GM12878 (cell line): Measurements from ENCODE around the gene MYO7B. TPM values are rescaled to one million over a fixed set of nuclear protein-coding genes. Genes with fewer than 3 reads are reported as not detected.

ENCODE experiments used
- ATAC-seq: fragments of 200-7000 bp; cut with Tn5 transposase; 3 replicates; pipeline ENCODE4 v1.9.1; 2020; ENCODE audit warnings: mild to moderate bottlenecking, moderate library complexity
- BruUV-seq: library from RNA; stranded (reverse); fragments of 400-500 nt; replicated peaks from 2 replicates; lab custom pipeline; 2021; lab: Mats Ljungman, UMichigan
- CTCF ChIA-PET: fragments of 300-600 bp; sonication (Branson Sonifier 250); formaldehyde crosslinking; extraction: SDS; loops from one replicate; lab custom pipeline; 2021; ENCODE audit warnings: inconsistent platforms; lab: Yijun Ruan, JAX
- POLR2A ChIA-PET: fragments of 350-600 bp; formaldehyde crosslinking; extraction: SDS; loops from one replicate; lab custom pipeline; 2021; ENCODE audit warnings: inconsistent platforms; lab: Charles Lee
- RAD21 ChIA-PET: fragments of 300-600 bp; sonication (Branson Sonifier 250); formaldehyde crosslinking; loops from one replicate; lab custom pipeline; 2023; ENCODE audit warnings: antibody characterized with exemption; ENCODE audit not compliant: unreplicated experiment; lab: Charles Lee
- SMC1A ChIA-PET: fragments of 300-600 bp; sonication (Branson Sonifier 250); formaldehyde crosslinking; loops from one replicate; lab custom pipeline; 2023; ENCODE audit not compliant: unreplicated experiment, uncharacterized antibody; lab: Charles Lee
- DNase-seq: peaks from one replicate; pipeline ENCODE4 v3.0.0-alpha.2; 2011; ENCODE audit warnings: low read depth, low spot score
- FAIRE-seq: peaks from 3 replicates; lab custom pipeline; 2011; peaks lifted over from hg19 to GRCh38; lab: Jason Lieb, UNC
- H2AFZ ChIP-seq: 2 replicates; pipeline ENCODE4 v1.6.0; 2011; ENCODE audit warnings: low read depth, low read length, control low read depth; ENCODE audit not compliant: control insufficient read depth
- H3K27ac ChIP-seq: 2 replicates; pipeline ENCODE4 v1.5.1; 2011; ENCODE audit warnings: control low read depth; ENCODE audit not compliant: control insufficient read depth, insufficient read depth
- H3K27me3 ChIP-seq, 2 experiments: replicated peaks in 1 of 2; 2 replicates each; pipeline versions ENCODE4 v1.6.0 to v1.6.1; 2011; ENCODE audit warnings: low read length in 1 of 2; ENCODE audit not compliant: control insufficient read depth in 2 of 2, insufficient read depth in 2 of 2
- H3K36me3 ChIP-seq, 2 experiments: 2 replicates each; pipeline ENCODE4 v1.5.1; 2011; ENCODE audit warnings: low read length in 1 of 2; ENCODE audit not compliant: control insufficient read depth in 2 of 2, insufficient read depth in 2 of 2
- H3K4me1 ChIP-seq: 2 replicates; pipeline ENCODE4 v1.6.1; 2011; ENCODE audit warnings: mild to moderate bottlenecking, low read length, moderate library complexity, mixed read lengths; ENCODE audit not compliant: control insufficient read depth, insufficient read depth
- H3K4me2 ChIP-seq: 2 replicates; pipeline ENCODE4 v1.6.0; 2011; ENCODE audit warnings: control low read depth; ENCODE audit not compliant: control insufficient read depth, insufficient read depth
- H3K4me3 ChIP-seq: fragments of 200-600 bp; sonication (generic); 2 replicates; pipeline ENCODE4 v1.5.1; 2016
- H3K79me2 ChIP-seq: 2 replicates; pipeline ENCODE4 v1.6.0; 2011; ENCODE audit warnings: low read length; ENCODE audit not compliant: control insufficient read depth, insufficient read depth
- H3K9ac ChIP-seq: 2 replicates; pipeline ENCODE4 v1.8.0; 2011; ENCODE audit warnings: low read length, control low read depth, mixed read lengths; ENCODE audit not compliant: control insufficient read depth, insufficient read depth
- H3K9me3 ChIP-seq: replicated peaks from 3 replicates; pipeline ENCODE4 v1.5.1; 2011; ENCODE audit warnings: mild to moderate bottlenecking, low read length; ENCODE audit not compliant: control insufficient read depth, insufficient read depth
- H4K20me1 ChIP-seq: 2 replicates; pipeline ENCODE4 v1.6.0; 2011; ENCODE audit not compliant: control insufficient read depth, insufficient read depth
- BACH1 ChIP-seq: fragments of 450-650 bp; IDR thresholded peaks from 2 replicates; pipeline ENCODE4 v1.6.1; 2017; ENCODE audit warnings: mild to moderate bottlenecking, borderline replicate concordance
- BCL11A ChIP-seq: IDR thresholded peaks from 2 replicates; pipeline ENCODE4 v1.6.1; 2011; ENCODE audit warnings: low read depth, low read length
- LARP7 ChIP-seq: fragments of 450-650 bp; IDR thresholded peaks from 2 replicates; pipeline ENCODE4 v1.6.1; 2017; ENCODE audit warnings: mild to moderate bottlenecking
- MTA3 ChIP-seq: IDR thresholded peaks from 2 replicates; pipeline ENCODE4 v1.6.1; 2012; ENCODE audit warnings: low read length, inconsistent platforms, borderline replicate concordance
- PML ChIP-seq: IDR thresholded peaks from 2 replicates; pipeline ENCODE4 v1.6.1; 2012; ENCODE audit warnings: low read length, inconsistent platforms
- SIX5 ChIP-seq: IDR thresholded peaks from 2 replicates; pipeline ENCODE4 v1.6.1; 2011; ENCODE audit warnings: mild to moderate bottlenecking, low read depth, low read length, moderate library complexity; ENCODE audit not compliant: severe bottlenecking
- SMARCA5 ChIP-seq: fragments of 450-650 bp; IDR thresholded peaks from 2 replicates; pipeline ENCODE4 v1.6.1; 2017; ENCODE audit warnings: mild to moderate bottlenecking
- TBL1XR1 ChIP-seq: IDR thresholded peaks from 2 replicates; pipeline ENCODE4 v1.6.1; 2012; ENCODE audit warnings: low read depth, low read length, improper control_type of control experiment
- YBX1 ChIP-seq: fragments of 450-650 bp; IDR thresholded peaks from 2 replicates; pipeline ENCODE4 v1.6.1; 2016; ENCODE audit warnings: antibody characterized with exemption
- ZNF384 ChIP-seq: IDR thresholded peaks from 2 replicates; pipeline ENCODE4 v1.6.1; 2012; ENCODE audit warnings: low read depth, mild to moderate bottlenecking, low read length, improper control_type of control experiment, borderline replicate concordance
- WGBS: methylation state at CpG from one replicate; pipeline ENCODE4 v1.1.6; 2016; ENCODE audit warnings: low lambda C conversion rate; ENCODE audit not compliant: insufficient replicate concordance, insufficient coverage; ENCODE audit errors: missing lambda C conversion rate; 5-methylcytosine and 5-hydroxymethylcytosine counted together
- in situ Hi-C: fragments of 300-500 bp; cut with MboI; formaldehyde crosslinking; loops from 9 replicates; pipeline ENCODE4 v1.14.3; 2018; ENCODE audit warnings: mixed read lengths
- intact Hi-C: fragments of 100-400 bp; cut with micrococcal nuclease; formaldehyde crosslinking; loops from one replicate; pipeline ENCODE4 v1.14.2; 2022; ENCODE audit not compliant: unreplicated experiment
- polyA plus RNA-seq, 11 experiments: library from polyadenylated mRNA; depleted of rRNA in 4 of 11; unstranded in 6 of 11; stranded (reverse) in 5 of 11; fragments of >200 nt; fragmentation: Nextera tagmentation in 4 of 11; fragmentation: Illumina TruSeq in 1 of 11; extraction: Ambion mirVana in 4 of 11; extraction: Trizol in 1 of 11; gene quantifications; 1 replicate in 1 of 11; 2 replicates in 10 of 11; pipeline versions ENCODE4 v1.2.1 to v1.2.3, GENCODE V29; 2011 to 2016; ENCODE audit warnings: inconsistent platforms in 2 of 11, missing spikeins in 2 of 11, low read depth in 1 of 11
- total RNA-seq, 4 experiments: library from RNA; depleted of rRNA in 3 of 4; stranded (reverse); fragments of >200 nt in 3 of 4; fragmentation: Illumina TruSeq in 1 of 4; extraction: Trizol in 1 of 4; gene quantifications; 2 replicates each; pipeline versions ENCODE4 v1.2.1 to v1.2.3, GENCODE V29; 2013 to 2021
- TF ChIP-seq, protein P1 (sequence below): fragments of 450-650 bp; IDR thresholded peaks from 2 replicates; pipeline ENCODE4 v1.6.1; 2018; ENCODE audit warnings: mild to moderate bottlenecking, low read depth, moderate library complexity; ENCODE audit not compliant: partially characterized antibody
- TF ChIP-seq, protein P2 (sequence below): fragments of 450-650 bp; formaldehyde crosslinking; IDR thresholded peaks from 2 replicates; pipeline ENCODE4 v1.4.0; 2022; ENCODE audit warnings: mild to moderate bottlenecking, moderate library complexity

MYO7B gene
- total and polyA plus RNA-seq, 10 of the 15 experiments (the other 5 are each of a cell fraction or from before 2014, with no cell fraction given): 0.08 to 4.8 (median 1.2) TPM

DNA sequence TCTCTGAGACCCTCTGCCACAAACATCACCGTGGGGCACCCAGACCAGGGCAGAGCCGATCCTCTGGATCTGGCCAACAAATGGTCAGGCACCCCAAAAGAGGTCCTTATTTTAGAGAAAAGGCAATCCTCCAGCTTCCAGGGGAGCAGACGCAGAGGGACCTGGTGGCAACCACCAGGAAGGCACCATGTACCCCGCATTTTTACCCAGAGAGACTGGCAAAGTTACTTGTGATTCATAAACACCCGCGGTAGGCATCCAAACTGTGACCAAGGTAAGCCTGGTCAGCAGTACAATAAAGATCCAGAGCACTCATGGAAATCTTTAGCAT is 129.4 kb downstream of the MYO7B start:
- Histone ChIP-seq H3K4me2 (no peak overlapping the region), H4K20me1 (no peaks in the 10 kb centered on the region), H3K27ac (no peak overlapping the region), H3K9ac (no peak overlapping the region), H3K9me3 (no peaks in the 10 kb centered on the region), H3K4me1 (no peaks in the 10 kb centered on the region), H3K4me3 (no peak overlapping the region), H2AFZ (no peak overlapping the region), H3K27me3 (peaks cover 7 to 8% of the 10 kb centered on the region in 2 experiments), H3K79me2 (no peaks in the 10 kb centered on the region), H3K36me3 (no peaks in the 10 kb centered on the region)
- ChIA-PET CTCF (interaction anchor here (1.7 kb wide), 1 partner anchor 13 kb away, joined by 4 read pairs; no protein-coding TSS in a partner anchor), RAD21 (no interaction called here), SMC1A (no interaction called here), POLR2A (no interaction called here)
- FAIRE-seq (no peak), DNase-seq (no peak), ATAC-seq (no peak)
- intact Hi-C loops: no loop called here
- TF ChIP-seq SIX5 (no peak), MTA3 (no peak), LARP7 (no peak), SMARCA5 (no peak), PML (no peak), BCL11A (no peak), ZNF384 (no peak), BACH1 (no peak), YBX1 (no peak), TBL1XR1 (no peak)
- TF ChIP-seq, protein P1, sequence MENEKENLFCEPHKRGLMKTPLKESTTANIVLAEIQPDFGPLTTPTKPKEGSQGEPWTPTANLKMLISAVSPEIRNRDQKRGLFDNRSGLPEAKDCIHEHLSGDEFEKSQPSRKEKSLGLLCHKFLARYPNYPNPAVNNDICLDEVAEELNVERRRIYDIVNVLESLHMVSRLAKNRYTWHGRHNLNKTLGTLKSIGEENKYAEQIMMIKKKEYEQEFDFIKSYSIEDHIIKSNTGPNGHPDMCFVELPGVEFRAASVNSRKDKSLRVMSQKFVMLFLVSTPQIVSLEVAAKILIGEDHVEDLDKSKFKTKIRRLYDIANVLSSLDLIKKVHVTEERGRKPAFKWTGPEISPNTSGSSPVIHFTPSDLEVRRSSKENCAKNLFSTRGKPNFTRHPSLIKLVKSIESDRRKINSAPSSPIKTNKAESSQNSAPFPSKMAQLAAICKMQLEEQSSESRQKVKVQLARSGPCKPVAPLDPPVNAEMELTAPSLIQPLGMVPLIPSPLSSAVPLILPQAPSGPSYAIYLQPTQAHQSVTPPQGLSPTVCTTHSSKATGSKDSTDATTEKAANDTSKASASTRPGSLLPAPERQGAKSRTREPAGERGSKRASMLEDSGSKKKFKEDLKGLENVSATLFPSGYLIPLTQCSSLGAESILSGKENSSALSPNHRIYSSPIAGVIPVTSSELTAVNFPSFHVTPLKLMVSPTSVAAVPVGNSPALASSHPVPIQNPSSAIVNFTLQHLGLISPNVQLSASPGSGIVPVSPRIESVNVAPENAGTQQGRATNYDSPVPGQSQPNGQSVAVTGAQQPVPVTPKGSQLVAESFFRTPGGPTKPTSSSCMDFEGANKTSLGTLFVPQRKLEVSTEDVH: no peak
- TF ChIP-seq, protein P2, sequence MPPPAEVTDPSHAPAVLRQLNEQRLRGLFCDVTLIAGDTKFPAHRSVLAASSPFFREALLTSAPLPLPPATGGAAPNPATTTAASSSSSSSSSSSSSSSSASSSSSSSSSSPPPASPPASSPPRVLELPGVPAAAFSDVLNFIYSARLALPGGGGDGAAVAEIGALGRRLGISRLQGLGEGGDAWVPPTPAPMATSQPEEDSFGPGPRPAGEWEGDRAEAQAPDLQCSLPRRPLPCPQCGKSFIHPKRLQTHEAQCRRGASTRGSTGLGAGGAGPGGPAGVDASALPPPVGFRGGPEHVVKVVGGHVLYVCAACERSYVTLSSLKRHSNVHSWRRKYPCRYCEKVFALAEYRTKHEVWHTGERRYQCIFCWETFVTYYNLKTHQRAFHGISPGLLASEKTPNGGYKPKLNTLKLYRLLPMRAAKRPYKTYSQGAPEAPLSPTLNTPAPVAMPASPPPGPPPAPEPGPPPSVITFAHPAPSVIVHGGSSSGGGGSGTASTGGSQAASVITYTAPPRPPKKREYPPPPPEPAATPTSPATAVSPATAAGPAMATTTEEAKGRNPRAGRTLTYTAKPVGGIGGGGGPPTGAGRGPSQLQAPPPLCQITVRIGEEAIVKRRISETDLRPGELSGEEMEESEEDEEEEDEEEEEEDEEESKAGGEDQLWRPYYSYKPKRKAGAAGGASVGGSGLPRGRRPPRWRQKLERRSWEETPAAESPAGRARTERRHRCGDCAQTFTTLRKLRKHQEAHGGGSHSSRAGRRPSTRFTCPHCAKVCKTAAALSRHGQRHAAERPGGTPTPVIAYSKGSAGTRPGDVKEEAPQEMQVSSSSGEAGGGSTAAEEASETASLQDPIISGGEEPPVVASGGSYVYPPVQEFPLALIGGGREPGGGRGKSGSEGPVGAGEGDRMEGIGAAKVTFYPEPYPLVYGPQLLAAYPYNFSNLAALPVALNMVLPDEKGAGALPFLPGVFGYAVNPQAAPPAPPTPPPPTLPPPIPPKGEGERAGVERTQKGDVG (CRISPR knock-in tag): no peak
- in situ Hi-C loops: no loop called here
- WGBS: 71% methylated on average over 6 of the region's 6 CpGs
- no TSS peak for BruUV-seq
